Right atrium auricular region (tissue), 2 donors: ENCODE results near the gene SPTBN4. TPM values are rescaled to one million over a fixed set of nuclear protein-coding genes. Genes with fewer than 3 reads are reported as not detected.

Experiments
- DNase-seq: peaks from one replicate; pipeline ENCODE4 v3.0.0-alpha.2; 2019; ENCODE audit warnings: low spot score
- H3K27ac ChIP-seq, 2 donors: fragments of 200-600 bp; sonication (generic); 1 replicate in 1 of 2; 2 replicates in 1 of 2; pipeline ENCODE4 v1.5.1; 2016 to 2019
- H3K27me3 ChIP-seq, 2 donors: fragments of 200-600 bp; sonication (generic); one replicate each; pipeline versions ENCODE4 v1.5.1 to v1.6.0; 2017 to 2019
- H3K36me3 ChIP-seq: fragments of 200-600 bp; sonication (generic); one replicate; pipeline ENCODE4 v1.5.1; 2016
- H3K4me1 ChIP-seq, 2 donors: fragments of 200-600 bp; sonication (generic); one replicate each; pipeline versions ENCODE4 v1.5.1 to v1.6.0; 2017 to 2019
- H3K4me3 ChIP-seq, 2 donors: fragments of 200-600 bp; sonication (generic); 1 replicate in 1 of 2; 2 replicates in 1 of 2; pipeline ENCODE4 v1.5.1; 2017 to 2019; ENCODE audit warnings: mild to moderate bottlenecking in 1 of 2, moderate library complexity in 1 of 2
- H3K9me3 ChIP-seq, 2 donors: fragments of 200-600 bp; sonication (generic); one replicate each; pipeline ENCODE4 v1.5.1; 2019
- total RNA-seq, 2 donors: library from RNA; depleted of rRNA; stranded (reverse); fragments of >200 nt; gene quantifications; one replicate each; pipeline ENCODE4 v1.1.0, GENCODE V29; 2016
- TF ChIP-seq, protein P1 (sequence below), 2 donors: fragments of 200-600 bp; sonication (generic); IDR thresholded peaks; one replicate each; pipeline ENCODE4 v1.5.1; 2019; ENCODE audit warnings: antibody characterized with exemption in 2 of 2

SPTBN4 gene
- total RNA-seq, 2 donors from 2014 or later: 5.2 to 5.5 TPM

GRCh38 chr19:40465557-40466218 lies 1.1 kb upstream of the SPTBN4 start, which contains the start of gene BLVRB:
TSS of gene BLVRB (minus strand) at chr19:40465745. CDS start at chr19:40465688, 57 bp downstream.
- peak within 1 kb of the TSS; percentile 95 to 98 for H3K27ac ChIP-seq
- H3K9me3 ChIP-seq: no peaks in the 10 kb centered on the region
- DNase-seq: peak; percentile 100
- TF ChIP-seq, protein P1, sequence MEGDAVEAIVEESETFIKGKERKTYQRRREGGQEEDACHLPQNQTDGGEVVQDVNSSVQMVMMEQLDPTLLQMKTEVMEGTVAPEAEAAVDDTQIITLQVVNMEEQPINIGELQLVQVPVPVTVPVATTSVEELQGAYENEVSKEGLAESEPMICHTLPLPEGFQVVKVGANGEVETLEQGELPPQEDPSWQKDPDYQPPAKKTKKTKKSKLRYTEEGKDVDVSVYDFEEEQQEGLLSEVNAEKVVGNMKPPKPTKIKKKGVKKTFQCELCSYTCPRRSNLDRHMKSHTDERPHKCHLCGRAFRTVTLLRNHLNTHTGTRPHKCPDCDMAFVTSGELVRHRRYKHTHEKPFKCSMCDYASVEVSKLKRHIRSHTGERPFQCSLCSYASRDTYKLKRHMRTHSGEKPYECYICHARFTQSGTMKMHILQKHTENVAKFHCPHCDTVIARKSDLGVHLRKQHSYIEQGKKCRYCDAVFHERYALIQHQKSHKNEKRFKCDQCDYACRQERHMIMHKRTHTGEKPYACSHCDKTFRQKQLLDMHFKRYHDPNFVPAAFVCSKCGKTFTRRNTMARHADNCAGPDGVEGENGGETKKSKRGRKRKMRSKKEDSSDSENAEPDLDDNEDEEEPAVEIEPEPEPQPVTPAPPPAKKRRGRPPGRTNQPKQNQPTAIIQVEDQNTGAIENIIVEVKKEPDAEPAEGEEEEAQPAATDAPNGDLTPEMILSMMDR (IDR thresholded peaks at IDR 0.05): no peak
- H3K4me3 ChIP-seq: peak within 1 kb of the TSS; percentile 73 to 84
- H3K4me1 ChIP-seq: peaks cover 0 to 32% of the 10 kb centered on the region in 2 donors
- no peaks in the 10 kb centered on the region for H3K27me3 ChIP-seq
- H3K36me3 ChIP-seq: no peaks in the 10 kb centered on the region

- Histone ChIP-seq H3K36me3 (no peaks in the 10 kb centered on the region), H3K4me3 (peak overlapping the region; percentile 46 to 84), H3K4me1 (peaks cover 0 to 32% of the 10 kb centered on the region in 2 donors), H3K27me3 (no peaks in the 10 kb centered on the region), H3K27ac (peak overlapping the region; percentile 65 to 98), H3K9me3 (no peaks in the 10 kb centered on the region)
- TF ChIP-seq, protein P1 (IDR thresholded peaks at IDR 0.05): no peak
- DNase-seq: no peak
These were observed 399 bp upstream of the SPTBN4 start for GRCh38 chr19:40466219-40466984.

- no peaks in the 10 kb centered on the region for H3K36me3 ChIP-seq
- TF ChIP-seq, protein P1 (IDR thresholded peaks at IDR 0.05): no peak
- H3K9me3 ChIP-seq: no peaks in the 10 kb centered on the region
- DNase-seq: no peak
- H3K27ac ChIP-seq: no peak overlapping the region
- H3K27me3 ChIP-seq: no peaks in the 10 kb centered on the region
- peaks cover 0 to 28% of the 10 kb centered on the region in 2 donors for H3K4me1 ChIP-seq
- H3K4me3 ChIP-seq: no peak overlapping the region
These were observed 2.2 kb downstream of the SPTBN4 start for GRCh38 chr19:40469011-40469410.

- DNase-seq: no peak
- H3K9me3 ChIP-seq: no peaks in the 10 kb centered on the region
- H3K27ac ChIP-seq: no peak overlapping the region
- H3K36me3 ChIP-seq: no peaks in the 10 kb centered on the region
- H3K27me3 ChIP-seq: no peaks in the 10 kb centered on the region
- peaks cover 0 to 12% of the 10 kb centered on the region in 2 donors for H3K4me1 ChIP-seq
- no peak overlapping the region for H3K4me3 ChIP-seq
- TF ChIP-seq, protein P1 (IDR thresholded peaks at IDR 0.05): no peak
These were observed 4.3 kb downstream of the SPTBN4 start for GRCh38 chr19:40471111-40471510.

- peaks cover 0 to under 1% of the 10 kb centered on the region in 2 donors for H3K4me1 ChIP-seq
- no peaks in the 10 kb centered on the region for H3K36me3 ChIP-seq
- no peaks in the 10 kb centered on the region for H3K27me3 ChIP-seq
- DNase-seq: no peak
- TF ChIP-seq, protein P1 (IDR thresholded peaks at IDR 0.05): no peak
- no peak overlapping the region for H3K27ac ChIP-seq
- no peak overlapping the region for H3K4me3 ChIP-seq
- no peaks in the 10 kb centered on the region for H3K9me3 ChIP-seq
These were observed 5.7 kb downstream of the SPTBN4 start for GRCh38 chr19:40472516-40472915.
